HPDE6-E6E7 (cell line): Measurements from ENCODE around the gene ANO7.

Experiments
- DNase-seq: peaks from one replicate; pipeline ENCODE4 v3.0.0; 2011; ENCODE audit warnings: missing footprints; ENCODE audit errors: extremely low spot score

Gene ANO7

GRCh38 chr2:241209271-241209670 lies 20.8 kb downstream of the ANO7 start:
- no peak for DNase-seq

GRCh38 chr2:241211276-241211675 lies 22.8 kb downstream of the ANO7 start:
- DNase-seq: no peak

- DNase-seq: no peak
Measured at GRCh38 chr2:241213041-241213440, 24.6 kb downstream of the ANO7 start.

GRCh38 chr2:241213567-241213966 lies 25.1 kb downstream of the ANO7 start:
- DNase-seq: no peak

- no peak for DNase-seq
Measured at GRCh38 chr2:241214209-241214608, 25.7 kb downstream of the ANO7 start.

- DNase-seq: no peak
Measured at GRCh38 chr2:241214766-241215165, 26.3 kb downstream of the ANO7 start.

GRCh38 chr2:241215421-241215820 lies 26.9 kb downstream of the ANO7 start:
- DNase-seq: no peak

- no peak for DNase-seq
Measured at GRCh38 chr2:241216211-241216761, 27.8 kb downstream of the ANO7 start.

GRCh38 chr2:241217320-241218031 lies 29.0 kb downstream of the ANO7 start:
- DNase-seq: peak; percentile 67

GRCh38 chr2:241218131-241219029 lies 29.9 kb downstream of the ANO7 start:
- DNase-seq: no peak

GRCh38 chr2:241219030-241219382 lies 30.5 kb downstream of the ANO7 start:
- DNase-seq: no peak

- no peak for DNase-seq
Measured at GRCh38 chr2:241219856-241220356, 31.4 kb downstream of the ANO7 start.

- DNase-seq: peak; percentile 46
Measured at GRCh38 chr2:241223211-241224017, 34.9 kb downstream of the ANO7 start.

- no peak for DNase-seq
Measured at GRCh38 chr2:241224018-241224850, 35.8 kb downstream of the ANO7 start.

- no peak for DNase-seq
Measured at GRCh38 chr2:241224851-241225438, 36.5 kb downstream of the ANO7 start.

GRCh38 chr2:241225545-241225944 lies 37.1 kb downstream of the ANO7 start:
- no peak for DNase-seq

- no peak for DNase-seq
Measured at GRCh38 chr2:241225983-241226382, 37.5 kb downstream of the ANO7 start.

- no peak for DNase-seq
Measured at GRCh38 chr2:241226723-241227572, 38.5 kb downstream of the ANO7 start.

GRCh38 chr2:241227594-241227993 lies 39.1 kb downstream of the ANO7 start:
- DNase-seq: no peak
